NCI-H82 (cell line): ENCODE data around the gene ACSL4.
"Not testable (repeated sequence)": the region's sequence is repeated elsewhere in the genome, so short reads cannot be mapped to it uniquely, and the experiment has no call there.

ENCODE experiments used
- DNase-seq: peaks from one replicate; lab custom pipeline; 2025; lab: John Stamatoyannopoulos, UW

ACSL4 gene

DNA sequence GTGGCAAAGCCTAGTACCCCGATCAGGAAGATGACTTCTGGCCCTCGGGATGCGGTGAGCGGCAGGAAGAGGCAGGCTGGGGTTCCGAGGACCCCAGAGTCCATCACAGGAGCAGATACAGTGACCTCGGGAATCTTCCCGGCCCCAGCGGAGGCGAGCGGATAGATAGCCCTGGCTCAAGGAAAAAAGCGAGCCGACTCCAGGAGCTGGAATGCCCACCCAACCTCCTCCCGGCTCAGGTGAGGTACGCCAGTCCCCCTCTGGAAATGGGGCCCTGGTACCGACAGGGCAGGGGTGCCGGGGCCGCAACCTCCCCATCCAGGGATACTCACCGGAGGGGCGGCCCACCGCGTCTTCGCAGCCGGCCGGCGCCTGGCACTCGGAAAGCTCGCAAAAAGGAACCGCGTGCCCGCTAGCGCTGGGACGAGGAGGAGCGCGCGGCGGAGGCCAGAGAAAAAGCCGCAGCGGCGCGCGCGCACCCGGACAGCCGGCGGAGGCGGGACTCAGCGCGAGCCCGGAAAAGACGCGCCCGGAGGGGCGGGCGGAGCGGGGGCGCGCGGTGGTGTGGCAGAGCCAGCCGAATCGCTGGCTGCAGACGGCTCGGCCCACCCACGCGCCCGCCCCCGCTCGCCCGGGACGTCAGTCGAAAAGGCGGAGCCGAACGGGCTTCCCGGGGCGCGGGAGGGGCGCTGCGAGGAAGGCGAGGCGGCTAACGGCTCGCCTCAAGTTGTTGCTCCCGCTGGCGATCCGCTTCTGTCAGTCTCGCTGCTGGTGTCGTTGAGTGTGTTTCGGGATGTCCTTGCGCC, at the start of gene ACSL4:
TSS of gene ACSL4 (minus strand) at position 451 of the 806 bp plus-strand sequence. CDS start 49,894 bp downstream, outside the sequence.
- peak; percentile 91 for DNase-seq

DNA sequence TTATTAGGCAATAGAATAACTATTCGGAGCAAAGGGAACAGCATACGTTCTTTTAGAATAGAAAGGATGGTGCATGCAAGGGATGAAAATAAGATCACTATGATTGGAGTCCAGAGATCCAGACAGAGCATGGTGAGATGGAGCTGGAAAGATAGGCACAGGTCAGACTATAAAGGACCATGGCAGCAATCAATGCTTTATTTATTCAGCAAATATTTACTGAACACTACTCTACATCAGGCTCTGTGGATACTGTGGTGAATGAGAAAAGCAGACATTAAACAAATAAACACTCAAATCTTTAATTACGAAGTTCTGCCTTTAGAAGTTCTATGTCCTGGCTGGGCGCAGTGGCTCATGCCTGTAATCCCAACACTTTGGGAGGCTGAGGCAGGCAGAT, 44.7 kb upstream of the ACSL4 start:
- DNase-seq: no peak

DNA sequence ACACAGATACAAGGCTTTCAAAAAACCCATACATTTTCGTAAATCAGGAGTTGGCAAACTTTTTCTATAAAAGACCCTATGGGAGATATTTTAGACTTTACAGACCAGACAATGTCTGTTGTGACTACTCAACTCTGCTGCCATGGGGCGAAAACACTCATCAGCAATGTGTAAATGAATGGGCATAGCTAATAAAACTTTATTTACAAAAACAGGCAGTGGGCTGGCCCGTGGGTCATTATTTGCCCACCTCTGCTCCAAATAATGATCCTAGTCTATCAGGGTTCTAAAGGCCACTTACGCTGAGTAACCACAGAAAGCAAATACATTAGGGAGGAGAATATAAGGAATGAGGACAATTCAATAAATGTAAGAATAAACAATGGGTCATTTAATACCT, 43.9 kb upstream of the ACSL4 start:
- no peak for DNase-seq

DNA sequence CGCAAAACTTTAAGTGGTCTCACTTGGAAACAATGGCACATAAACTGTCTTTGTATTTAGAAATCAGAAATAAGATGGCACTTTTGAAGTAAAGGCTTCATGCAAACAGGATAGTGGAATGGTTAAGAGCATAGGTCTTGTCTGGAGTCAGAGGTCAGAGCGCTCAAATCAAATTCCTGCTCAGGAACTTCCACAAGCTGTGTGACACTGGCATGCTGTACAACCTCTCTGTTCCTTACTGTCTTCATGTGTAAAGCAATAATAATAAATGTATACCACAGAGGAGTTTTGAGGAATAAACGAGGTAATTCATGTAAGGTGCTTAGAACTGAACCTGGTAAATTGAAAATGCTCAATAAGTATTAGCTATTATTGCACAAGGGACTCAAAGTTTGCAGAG, 43.4 kb upstream of the ACSL4 start:
- no peak for DNase-seq

DNA sequence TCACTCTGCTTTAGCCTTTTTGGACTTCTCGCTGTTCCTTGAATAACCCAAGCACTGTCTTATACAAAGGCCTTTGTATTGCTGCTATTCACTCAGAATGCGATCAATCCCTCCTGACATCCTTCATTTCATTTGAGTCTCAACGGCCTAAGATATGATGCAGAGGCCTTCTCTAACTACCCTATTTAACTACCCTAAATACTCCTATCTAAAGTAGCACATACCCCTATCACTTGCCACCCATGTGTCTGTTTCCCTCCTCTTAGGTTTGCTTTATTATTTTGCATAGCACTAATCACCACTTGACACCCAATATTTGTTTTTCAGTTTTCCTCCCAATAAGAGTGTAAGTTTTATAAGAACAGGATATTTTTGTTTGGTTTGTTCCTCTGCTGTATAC, 42.3 kb upstream of the ACSL4 start:
- DNase-seq: no peak

DNA sequence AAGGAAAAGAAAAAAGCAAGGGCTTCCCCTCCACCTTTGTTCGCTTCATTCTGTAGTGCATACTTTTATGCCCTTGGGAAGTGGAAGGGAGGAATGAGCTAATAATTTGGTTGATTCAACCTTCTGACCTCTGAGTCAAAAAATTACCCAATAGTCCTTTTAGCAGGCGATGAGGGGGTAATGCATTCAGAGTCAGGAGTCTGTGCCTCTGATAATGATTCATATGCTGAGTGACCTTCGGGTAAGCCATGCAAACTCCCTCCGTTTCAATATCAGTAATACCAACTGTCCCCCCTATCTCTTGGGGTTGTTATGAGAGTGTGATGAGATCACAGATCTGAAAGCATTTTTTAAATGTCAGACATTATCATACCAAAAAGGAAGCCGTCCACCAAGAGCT, 41.6 kb upstream of the ACSL4 start:
- DNase-seq: no peak

DNA sequence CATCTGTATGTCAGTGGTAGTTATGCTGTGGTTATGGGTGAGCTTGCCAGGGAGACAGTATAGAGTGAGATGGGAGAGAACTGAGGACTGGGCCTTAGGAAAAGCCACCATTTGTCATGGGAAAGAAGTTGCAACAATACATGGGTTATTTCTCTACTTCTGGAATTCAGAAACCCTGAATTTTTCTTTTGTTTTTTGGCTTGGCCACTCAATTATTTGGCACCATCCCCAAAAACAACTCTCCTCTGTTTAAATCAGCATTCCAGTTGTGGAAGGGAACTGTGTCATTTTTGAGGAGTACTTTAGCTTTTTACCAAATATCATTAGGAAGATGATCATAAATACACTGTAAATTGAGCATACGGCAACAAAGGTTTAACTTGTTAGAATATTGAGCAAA, 41.1 kb upstream of the ACSL4 start:
- DNase-seq: no peak

DNA sequence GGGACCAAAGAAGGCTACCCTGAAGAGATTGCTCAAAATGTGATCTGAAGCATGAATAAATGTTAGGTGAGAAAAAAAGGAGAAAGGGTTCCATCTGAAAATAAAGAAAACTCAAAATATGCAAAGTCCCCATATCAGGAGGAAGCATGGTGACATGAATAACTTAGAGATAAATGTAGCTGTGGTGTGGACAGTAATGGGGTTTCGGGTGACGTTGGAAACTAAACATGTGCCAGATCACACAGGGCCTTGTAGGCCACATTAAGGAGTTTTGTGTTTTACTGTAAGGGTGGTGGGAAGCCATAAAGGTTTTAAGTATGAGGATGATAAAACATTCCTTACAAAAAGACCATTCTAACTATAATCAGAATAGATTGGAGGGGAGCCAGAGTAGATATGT, 40.3 kb upstream of the ACSL4 start:
- DNase-seq: no peak

DNA sequence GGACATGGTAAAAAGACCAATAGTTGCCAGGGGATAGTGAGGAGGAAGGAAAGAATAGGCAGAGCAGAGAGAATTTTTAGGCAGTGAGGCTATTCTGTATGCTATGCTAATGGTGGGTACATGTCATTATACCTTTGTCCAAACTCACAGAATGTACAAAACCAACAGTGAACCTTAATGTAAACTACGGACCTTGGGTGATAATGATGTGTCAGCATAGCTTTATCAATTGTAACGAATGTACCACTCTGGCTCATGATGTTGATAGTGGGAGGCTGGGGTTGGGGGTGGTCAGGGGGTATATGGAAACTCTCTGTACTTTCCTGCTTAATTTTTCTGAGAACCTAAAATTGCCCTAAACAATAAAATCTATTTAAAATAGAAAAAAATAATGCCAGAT, 37.7 kb upstream of the ACSL4 start:
- DNase-seq: no peak

DNA sequence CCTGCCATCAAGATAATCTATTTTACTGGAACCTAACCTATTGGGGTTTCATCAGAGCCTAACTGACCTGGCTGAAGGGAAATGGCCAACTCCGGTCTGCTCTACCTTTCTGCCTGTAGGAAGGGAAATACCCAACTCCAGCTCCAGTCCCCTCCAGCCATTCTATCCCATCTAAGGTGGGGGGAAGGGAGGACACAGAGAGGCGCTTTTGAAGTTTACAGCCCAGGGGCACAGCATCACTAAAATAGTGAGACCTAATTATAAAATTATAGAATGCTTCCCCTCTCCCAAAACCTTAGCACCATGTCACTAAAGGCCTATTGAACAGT, 27.8 kb upstream of the ACSL4 start:
- no peak for DNase-seq

DNA sequence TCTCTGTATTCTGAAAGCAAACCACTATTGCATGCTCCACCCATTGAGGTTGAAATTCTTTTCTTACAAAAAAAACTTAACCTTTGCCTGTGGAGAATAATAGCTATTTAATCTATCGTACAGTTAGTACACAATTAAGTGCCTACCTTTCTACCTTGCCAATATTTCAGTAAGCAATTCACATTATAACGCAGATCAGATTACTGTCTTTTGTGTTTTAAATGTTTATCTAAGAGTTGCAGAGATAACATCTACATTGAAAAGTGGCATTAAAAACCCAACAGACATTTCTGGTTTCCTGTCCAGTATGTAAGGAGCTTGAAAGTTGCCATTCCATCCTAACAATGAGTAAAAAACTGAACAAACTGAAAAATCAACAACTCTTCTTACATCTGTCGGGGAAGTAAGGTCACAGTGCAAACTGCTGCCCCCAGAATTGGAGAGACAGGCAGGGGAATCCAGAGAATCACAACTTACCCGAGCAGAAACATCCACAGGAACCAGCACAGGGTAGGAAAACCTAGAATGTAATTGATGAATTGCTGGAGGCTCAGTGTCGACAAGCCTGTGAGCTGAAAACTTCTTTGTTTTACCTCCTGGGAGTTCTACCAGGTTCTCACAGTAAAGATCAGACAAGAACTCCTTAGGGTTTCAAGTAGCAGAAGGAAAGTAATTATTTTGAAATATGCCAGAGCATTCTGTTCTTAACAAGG, 27.3 kb upstream of the ACSL4 start:
- no peak for DNase-seq

DNA sequence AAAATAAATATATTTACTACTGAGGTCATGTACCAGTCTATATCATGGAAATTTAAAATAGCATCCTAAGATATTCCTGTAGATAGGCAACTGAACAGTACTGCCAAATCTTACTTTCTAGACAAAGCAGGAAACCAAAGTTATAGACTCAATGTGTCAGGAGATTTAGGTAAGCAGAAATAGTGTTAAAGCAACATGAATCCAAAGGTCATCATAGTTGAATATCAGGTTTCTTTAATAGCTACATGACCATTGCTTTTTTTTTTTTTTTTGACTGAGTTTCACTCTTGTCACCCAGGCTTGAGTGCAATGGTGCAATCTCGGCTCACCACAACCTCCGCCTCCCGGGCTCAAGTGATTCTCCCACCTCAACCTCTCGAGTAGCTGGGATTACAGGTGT, 20.2 kb upstream of the ACSL4 start:
- no peak for DNase-seq

DNA sequence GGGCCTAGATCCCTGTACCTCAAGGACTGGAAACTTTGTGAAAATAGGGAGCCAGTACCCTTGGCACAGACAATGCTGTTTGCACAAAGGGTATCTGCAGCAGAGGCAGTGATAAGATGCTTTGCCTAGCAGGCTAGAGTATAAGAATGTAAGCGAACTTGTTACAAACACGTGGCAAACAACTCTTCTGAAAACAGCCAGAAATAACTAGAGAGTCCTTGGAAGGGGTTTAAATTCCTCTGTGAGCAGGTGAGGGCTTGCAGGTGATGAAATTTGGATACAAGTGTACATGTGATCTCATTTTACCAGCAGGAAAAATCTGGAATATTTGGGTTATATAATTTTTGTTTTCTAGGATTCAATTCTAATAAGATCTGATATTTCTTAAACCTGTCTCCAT, 18.6 kb upstream of the ACSL4 start:
- no peak for DNase-seq

DNA sequence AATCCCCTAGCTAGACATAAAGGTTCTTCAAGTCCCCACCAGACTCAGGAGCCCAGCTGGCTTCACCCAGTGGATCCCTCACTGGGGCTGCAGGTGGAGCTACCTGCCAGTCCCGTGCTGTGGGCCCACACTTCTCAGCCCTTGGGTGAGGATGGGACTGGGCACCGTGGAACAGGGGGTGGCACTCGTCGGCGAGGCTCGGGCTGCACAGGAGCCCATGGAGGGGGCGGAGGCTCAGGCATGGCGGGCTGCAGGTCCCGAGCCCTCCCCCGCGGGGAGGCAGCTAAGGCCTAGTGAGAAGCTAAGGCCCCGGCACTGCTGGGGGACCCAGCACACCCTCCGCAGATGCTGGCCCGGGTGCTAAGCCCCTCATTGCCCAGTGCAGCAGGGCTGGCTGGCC, 16.1 kb upstream of the ACSL4 start:
- no peak for DNase-seq

DNA sequence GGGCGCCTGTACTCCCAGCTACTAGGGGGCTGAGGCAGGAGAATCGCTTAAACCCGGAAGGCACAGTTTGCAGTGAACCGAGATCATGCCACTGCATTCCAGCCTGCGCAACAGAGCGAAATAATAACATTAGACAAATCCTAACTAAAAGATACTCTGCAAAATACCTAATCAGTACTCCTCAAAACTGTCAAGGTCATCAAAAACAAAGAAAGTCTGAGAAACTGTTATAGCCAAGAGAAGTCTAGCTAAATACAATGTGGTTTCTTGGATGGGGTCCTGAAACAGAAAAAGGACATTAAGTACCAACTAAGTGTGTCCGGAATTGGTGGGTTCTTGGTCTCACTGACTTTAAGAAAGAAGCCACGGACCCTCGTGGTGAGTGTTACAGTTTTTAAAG, 14.6 kb upstream of the ACSL4 start:
- no peak for DNase-seq

DNA sequence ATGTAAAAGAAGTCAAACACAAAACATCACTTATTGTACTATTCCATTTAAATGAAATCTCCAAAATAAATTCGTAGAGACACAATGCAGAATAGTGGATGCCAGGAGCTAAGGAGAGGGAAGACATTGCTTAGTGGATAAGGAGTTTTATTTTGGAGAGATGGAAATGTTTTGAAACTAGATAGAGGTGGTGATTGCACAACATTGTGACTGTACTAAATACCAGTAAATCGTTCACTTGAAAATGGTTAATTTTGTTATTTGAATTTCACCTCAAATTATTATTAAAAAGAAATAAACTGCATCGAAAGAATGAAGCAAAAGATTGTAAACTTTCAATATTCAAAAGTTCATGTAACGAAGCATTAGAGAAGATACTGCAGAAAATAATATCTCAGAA, 9.7 kb upstream of the ACSL4 start:
- no peak for DNase-seq

DNA sequence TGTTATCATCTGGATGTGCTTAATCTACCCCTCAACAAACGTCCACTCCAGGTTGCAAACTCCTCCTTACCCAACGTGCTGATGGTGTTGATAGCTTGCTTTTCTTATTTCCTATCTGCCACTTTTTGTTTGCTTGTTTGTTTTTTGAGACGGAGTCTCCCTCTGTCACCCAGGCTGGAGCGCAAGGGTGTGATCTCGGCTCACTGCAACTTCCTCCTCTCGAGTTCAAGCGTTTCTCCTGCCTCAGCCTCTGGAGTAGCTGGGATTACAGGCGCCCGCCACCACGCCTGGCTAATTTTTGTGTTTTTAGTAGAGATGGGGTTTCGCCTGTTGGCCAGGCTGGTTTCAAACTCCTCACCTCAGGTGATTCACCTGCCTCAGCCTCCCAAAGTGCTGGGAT, 7.8 kb upstream of the ACSL4 start:
- not testable (repeated sequence) for DNase-seq

DNA sequence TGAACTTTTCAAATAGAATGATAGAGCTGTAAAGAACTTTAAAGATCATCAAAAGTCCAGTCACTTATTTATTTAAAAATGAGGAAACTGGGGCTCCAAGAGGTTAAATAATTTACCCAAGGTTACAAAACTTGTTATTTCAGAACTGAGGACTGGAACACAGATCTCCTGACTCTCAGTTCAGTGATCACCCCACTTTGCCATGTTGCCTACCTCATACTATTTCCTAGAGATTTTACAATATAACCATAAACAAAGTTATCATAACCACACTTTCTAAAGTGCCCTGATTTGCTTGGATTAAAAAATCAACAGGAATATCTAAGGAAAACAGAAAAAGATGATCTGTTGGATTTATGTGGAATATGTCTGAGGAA, 7.4 kb upstream of the ACSL4 start:
- DNase-seq: no peak

DNA sequence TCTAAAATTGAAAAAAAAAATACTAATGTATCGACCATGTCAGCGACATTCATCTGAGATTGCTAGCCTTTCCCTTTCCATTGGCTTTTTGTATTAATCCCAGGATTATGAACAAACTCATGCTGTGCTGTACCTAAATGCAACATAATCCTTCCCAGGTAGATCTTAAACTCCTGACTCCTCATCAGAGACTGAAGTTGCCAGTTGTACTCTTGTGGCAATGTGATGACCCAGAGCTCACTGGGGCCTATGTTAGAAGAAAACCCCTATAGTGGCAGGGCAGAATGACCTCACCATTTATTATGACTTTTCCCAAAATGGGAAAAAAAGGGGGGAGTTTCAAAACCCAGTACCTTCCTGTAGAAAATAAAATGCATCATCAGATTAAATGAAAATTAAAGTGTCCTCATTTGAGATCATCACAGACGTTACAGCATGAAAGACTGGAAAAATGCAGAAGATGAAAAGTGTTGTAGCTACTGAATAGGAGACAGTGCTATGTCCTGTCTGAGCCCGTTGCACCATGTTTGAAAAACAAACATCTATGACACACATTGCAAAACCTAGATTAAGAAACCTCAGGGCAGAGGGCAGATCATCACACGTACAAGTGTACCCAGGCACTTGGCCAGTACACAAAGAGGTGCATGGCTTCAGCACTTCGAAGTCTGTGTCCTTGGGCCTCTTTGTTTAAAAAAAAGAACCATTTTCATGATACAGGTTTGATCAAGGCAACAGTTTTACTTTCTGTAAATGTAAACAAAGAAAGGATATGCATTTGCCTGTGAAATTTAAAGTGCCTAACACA, 6.8 kb upstream of the ACSL4 start:
- no peak for DNase-seq

DNA sequence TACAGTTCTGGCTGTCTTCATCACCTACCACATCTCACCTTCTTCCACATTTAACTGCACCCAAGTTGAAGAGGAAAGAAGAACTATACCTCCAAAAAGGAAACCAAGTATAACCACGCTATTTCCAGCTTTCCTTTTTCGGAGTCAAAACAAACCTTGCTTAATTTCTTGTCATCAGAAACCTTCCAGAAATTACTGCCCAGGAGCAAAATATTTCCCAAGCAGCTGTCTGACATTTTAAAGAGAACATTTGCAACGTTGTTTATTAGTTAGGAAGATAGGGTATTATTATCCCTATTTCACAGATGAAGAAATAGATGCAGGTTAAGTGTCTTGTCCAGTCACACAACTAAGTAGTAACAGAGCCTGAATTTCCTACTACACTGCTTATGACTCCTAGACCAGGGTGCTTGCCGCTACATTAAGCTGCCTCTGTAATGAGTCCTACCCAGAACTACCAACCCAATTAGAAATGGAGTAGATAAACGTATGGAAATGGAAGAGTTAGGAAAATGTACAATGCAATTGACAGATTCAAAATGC, 2.2 kb upstream of the ACSL4 start:
- DNase-seq: no peak

DNA sequence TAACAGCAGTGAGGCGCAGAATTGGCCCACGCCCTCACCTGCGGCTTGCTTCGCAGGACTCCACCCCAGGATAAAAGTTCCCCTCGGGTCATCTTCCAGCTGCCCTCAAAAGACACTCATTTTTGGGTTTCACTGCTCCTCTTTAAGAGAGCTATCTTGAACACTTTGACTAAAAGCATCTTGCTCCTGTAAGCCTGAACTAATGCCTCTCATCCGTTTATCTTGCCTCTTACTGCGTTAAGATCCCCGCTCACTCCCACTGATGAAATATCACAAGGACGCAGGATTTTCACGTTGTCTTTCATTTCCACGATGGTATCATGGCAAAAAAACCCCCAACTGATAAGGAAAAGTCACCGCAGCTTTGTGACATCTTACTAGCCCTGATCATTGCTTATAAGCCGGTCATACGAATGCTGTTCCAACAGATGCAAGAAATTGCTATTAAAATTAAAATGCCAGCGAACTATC, 591 bp upstream of the ACSL4 start:
- peak; percentile 63 for DNase-seq

DNA sequence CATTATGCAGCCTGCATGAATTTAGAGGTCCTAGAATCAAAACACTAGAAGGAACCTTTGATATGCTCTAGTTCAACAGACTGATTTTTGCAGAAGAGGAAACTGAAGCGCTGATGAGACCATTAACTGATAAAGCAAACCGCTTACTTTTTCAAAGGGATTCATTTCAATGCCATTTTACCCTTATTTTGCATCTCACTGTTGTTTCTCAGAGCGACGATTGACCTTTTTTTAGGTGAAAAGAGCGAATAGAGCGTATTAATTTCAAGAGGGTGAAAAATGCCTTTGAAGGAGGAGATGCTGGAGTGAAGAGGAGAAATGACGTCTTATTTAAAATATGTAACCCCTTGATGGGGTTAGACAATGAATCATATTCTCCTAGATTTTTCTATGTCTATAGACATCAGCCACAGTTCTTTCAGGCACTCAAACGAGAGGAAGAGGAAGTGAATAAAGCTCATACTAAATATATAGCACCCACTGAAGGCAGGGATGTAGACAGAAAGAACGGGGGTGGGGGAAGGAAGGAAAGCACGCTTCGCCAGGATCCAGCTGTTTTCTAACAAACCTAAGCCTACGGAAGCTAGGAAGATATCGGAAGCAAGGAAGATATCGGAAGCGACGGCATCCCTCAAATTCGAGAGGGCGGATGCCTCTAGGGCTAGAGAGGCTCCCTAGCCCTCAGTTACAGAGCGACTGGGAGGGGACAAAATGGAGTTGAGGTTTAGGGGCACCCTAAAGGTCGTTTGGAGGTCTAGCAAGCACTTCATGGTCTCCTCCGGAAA, 848 bp downstream of the ACSL4 start:
- DNase-seq: peak; percentile 54
